Heart right ventricle (tissue), 16 donors: ENCODE measurements around the gene PCYOX1L. TPM values are rescaled to one million over a fixed set of nuclear protein-coding genes. Genes with fewer than 3 reads are reported as not detected.

Experiments
- ATAC-seq, 8 donors: fragments of 200-7000 bp; cut with Tn5 transposase; one replicate each; pipeline ENCODE4 v1.9.1; 2020; ENCODE audit warnings: mild to moderate bottlenecking in 8 of 8, moderate library complexity in 8 of 8, moderate number of reproducible peaks in 1 of 8
- DNase-seq, 2 donors: peaks; one replicate each; pipeline ENCODE4 v3.0.0-alpha.2; 2020
- H3K27ac ChIP-seq, 10 donors: fragments of 200-600 bp; sonication (generic) in 2 of 10; one replicate each; pipeline versions ENCODE4 v1.5.0 to v1.8.0; 2020 to 2022; ENCODE audit warnings: mild to moderate bottlenecking in 3 of 10
- H3K27me3 ChIP-seq, 7 donors: fragments of 200-600 bp; one replicate each; pipeline ENCODE4 v1.8.0; 2021 to 2022; ENCODE audit warnings: mild to moderate bottlenecking in 2 of 7
- H3K36me3 ChIP-seq, 9 donors: fragments of 200-600 bp; sonication (generic) in 1 of 9; one replicate each; pipeline versions ENCODE4 v1.5.0 to v1.8.0; 2020 to 2022; ENCODE audit warnings: mild to moderate bottlenecking in 2 of 9
- H3K4me1 ChIP-seq, 9 donors: fragments of 200-600 bp; sonication (generic) in 1 of 9; one replicate each; pipeline versions ENCODE4 v1.5.0 to v1.8.0; 2020 to 2022; ENCODE audit warnings: mild to moderate bottlenecking in 4 of 9
- H3K4me3 ChIP-seq, 10 donors: fragments of 200-600 bp; sonication (generic) in 2 of 10; one replicate each; pipeline versions ENCODE4 v1.5.0 to v1.8.0; 2020 to 2022; ENCODE audit warnings: mild to moderate bottlenecking in 7 of 10, moderate library complexity in 2 of 10
- H3K9me3 ChIP-seq, 11 donors: fragments of 200-600 bp in 10 of 11; sonication (generic) in 2 of 11; one replicate each; pipeline versions ENCODE4 v1.5.0 to v1.8.0; 2013 to 2022; ENCODE audit warnings: mild to moderate bottlenecking in 2 of 11, control low read depth in 1 of 11, moderate library complexity in 1 of 11
- WGBS, 2 donors: extraction: QIAGEN DNeasy Blood & Tissue Kit; methylation state at CpG; one replicate each; pipeline ENCODE4 v1.1.7; 2013; ENCODE audit warnings: inconsistent platforms in 1 of 2; 5-methylcytosine and 5-hydroxymethylcytosine counted together
- intact Hi-C, 10 donors: fragments of 100-400 bp; cut with DNase I; formaldehyde crosslinking; loops; one replicate each; pipeline versions ENCODE4 v1.11.1 to v1.14.2; 2022
- polyA plus RNA-seq, 2 donors: library from polyadenylated mRNA; stranded (reverse); fragments of 200-250 nt; gene quantifications; one replicate each; pipeline ENCODE4 v1.2.3, GENCODE V29; 2013
- total RNA-seq, 10 donors: library from RNA; stranded (reverse); fragmentation: NEBNext Ultra II Directional in 3 of 10; extraction: Animal tissue kit (Norgen Biotek cat#: 25700) in 3 of 10; gene quantifications; one replicate each; pipeline versions ENCODE4 v1.2.1 to v1.2.4, GENCODE V29; 2021 to 2023
- TF ChIP-seq, protein P1 (sequence below), 9 donors: fragments of 200-600 bp; sonication (generic) in 2 of 9; IDR thresholded peaks; one replicate each; pipeline versions ENCODE4 v1.5.0 to v1.8.0; 2021 to 2022; ENCODE audit warnings: antibody characterized with exemption in 9 of 9, mild to moderate bottlenecking in 5 of 9, moderate library complexity in 1 of 9
- donor health status: Arrhythmogenic right ventricular cardiomyopathy.
- donor health status: ischemic (EF 13 %, LVEDD 7.1; RV severe dilation, severe dysfunction).
- donor health status: healthy with polysubstance abuse.
- donor health status: DM: no; HTN: yes; CAD: no.
- donor health status: DM: no; HTN: no; CAD: no.
- donor health status: ischemic (EF 25% LVEDD 6.9; RV normal size, moderate dysfunction).
- donor health status: ischemic (EF 25% LVEDD 5.7; RV mildly dilated, moderate dysfunction).
- donor health status: healthy.
- donor health status: DM: yes; HTN: yes; CAD: no.
- donor health status: Ischemic cardiomyopathy.
- donor health status: ischemic (EF 35%, LVEDD 5.7; RV mildly dilated, moderate dysfunction).
- donor health status: nonischemic (EF 11% LVEDD 7.7; RV severe dilation, severe dysfunction).
- donor health status: DM: yes; HTN: yes; CAD: no.
- donor health status: PGD.
- donor health status: ischemic (EF 29% LVEDD 5.4; RV normal size, mild dysfunction).
- donor health status: nonischemic (EF 23%, LVEDD 6.1; RV moderate dilation, normal function).

The PCYOX1L gene
- total and polyA plus RNA-seq, 12 donors = 2.6 to 6.2 (median 4.4) TPM

DNA sequence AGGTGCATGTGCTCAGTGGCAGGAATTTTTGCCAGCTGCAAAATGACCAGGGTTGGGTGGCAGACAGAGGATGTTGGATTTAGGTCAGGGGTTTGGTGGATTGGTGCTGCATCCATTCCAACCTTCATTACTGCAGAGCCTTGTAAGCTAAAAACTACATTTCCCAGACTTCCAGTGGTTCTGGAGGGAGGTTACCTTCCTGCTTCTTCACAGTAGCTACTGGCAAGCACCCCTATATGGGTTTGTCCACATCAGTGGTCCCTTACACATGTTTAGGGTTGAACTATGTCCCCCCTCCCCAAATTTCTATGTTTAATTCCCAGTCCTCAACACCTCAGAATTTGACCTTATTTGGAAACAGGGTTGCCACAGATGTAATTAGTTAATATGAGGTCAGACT lies 41.9 kb downstream of the PCYOX1L start:
- Histone ChIP-seq H3K4me3 (no peak overlapping the region), H3K27me3 (no peaks in the 10 kb centered on the region), H3K36me3 (no peaks in the 10 kb centered on the region), H3K9me3 (no peaks in the 10 kb centered on the region), H3K27ac (peak overlapping the region in 4 of 10 donors; percentile 5 to 52 (median 22)), H3K4me1 (peaks cover 0 to 24% (median 3%) of the 10 kb centered on the region in 9 donors)
- intact Hi-C loops = no loop called here
- ATAC-seq (peak in 4 of 8 donors; percentile 25 to 42 (median 37)), DNase-seq (no peak)
- TF ChIP-seq, protein P1, sequence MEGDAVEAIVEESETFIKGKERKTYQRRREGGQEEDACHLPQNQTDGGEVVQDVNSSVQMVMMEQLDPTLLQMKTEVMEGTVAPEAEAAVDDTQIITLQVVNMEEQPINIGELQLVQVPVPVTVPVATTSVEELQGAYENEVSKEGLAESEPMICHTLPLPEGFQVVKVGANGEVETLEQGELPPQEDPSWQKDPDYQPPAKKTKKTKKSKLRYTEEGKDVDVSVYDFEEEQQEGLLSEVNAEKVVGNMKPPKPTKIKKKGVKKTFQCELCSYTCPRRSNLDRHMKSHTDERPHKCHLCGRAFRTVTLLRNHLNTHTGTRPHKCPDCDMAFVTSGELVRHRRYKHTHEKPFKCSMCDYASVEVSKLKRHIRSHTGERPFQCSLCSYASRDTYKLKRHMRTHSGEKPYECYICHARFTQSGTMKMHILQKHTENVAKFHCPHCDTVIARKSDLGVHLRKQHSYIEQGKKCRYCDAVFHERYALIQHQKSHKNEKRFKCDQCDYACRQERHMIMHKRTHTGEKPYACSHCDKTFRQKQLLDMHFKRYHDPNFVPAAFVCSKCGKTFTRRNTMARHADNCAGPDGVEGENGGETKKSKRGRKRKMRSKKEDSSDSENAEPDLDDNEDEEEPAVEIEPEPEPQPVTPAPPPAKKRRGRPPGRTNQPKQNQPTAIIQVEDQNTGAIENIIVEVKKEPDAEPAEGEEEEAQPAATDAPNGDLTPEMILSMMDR (IDR thresholded peaks at IDR 0.05) = no peak

DNA sequence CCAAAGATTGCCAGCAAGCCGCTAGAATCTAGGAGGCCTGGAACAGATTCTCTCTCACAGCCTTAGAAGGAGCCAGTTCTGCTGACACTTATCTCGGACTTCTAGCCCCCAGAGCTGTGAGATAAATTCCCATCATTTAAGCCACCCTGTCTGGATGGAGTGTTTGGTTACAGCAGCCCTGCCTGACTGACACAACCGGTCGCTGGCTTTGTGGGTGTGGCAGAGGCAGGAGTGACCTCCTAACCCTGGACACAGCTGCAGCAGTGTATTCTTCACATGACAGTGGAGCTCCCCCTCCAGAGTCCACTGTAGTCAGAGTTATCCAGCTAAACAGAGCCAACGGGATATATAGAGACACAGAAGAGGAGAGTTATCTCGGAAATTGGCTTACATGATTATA lies 42.5 kb downstream of the PCYOX1L start:
- Histone ChIP-seq H3K27ac (peak overlapping the region in 5 of 10 donors; percentile 5 to 52 (median 17)), H3K4me3 (no peak overlapping the region), H3K9me3 (no peaks in the 10 kb centered on the region), H3K36me3 (no peaks in the 10 kb centered on the region), H3K27me3 (no peaks in the 10 kb centered on the region), H3K4me1 (peaks cover 0 to 29% (median 8%) of the 10 kb centered on the region in 9 donors)
- ATAC-seq (peak in 7 of 8 donors; percentile 18 to 79 (median 65)), DNase-seq (no peak)
- intact Hi-C loops = no loop called here
- 59 to 73% methylated on average over 6 of the region's 6 CpGs for WGBS, 2 donors
- TF ChIP-seq, protein P1 (IDR thresholded peaks at IDR 0.05) = no peak

DNA sequence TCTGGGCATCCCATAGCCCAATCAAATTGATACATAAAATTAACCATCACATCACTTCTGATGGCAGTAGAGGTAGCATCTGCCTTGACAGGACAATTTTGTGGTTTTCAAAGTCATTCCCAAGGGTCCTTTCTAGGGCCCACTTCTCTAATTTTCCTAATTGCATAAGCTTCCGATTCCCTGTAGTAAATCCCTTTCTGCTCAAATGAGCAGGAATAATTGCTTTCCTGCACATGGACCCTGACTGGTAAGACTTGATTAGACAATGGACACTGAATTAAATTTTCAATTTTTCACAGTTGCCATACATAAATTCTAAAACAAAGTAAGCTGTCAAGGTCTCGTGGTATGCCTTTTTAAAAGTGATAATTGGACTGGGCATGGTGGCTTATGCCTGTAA lies 43.2 kb downstream of the PCYOX1L start:
- Histone ChIP-seq H3K9me3 (no peaks in the 10 kb centered on the region), H3K36me3 (no peaks in the 10 kb centered on the region), H3K27me3 (no peaks in the 10 kb centered on the region), H3K27ac (peak overlapping the region in 2 of 10 donors; percentile 5 to 7), H3K4me3 (no peak overlapping the region), H3K4me1 (peaks cover 0 to 37% (median 12%) of the 10 kb centered on the region in 9 donors)
- WGBS, 2 donors = 96 to 97% methylated on average over 2 of the region's 2 CpGs
- ATAC-seq (no peak), DNase-seq (no peak)
- TF ChIP-seq, protein P1 (IDR thresholded peaks at IDR 0.05) = no peak
- intact Hi-C loops = no loop called here

DNA sequence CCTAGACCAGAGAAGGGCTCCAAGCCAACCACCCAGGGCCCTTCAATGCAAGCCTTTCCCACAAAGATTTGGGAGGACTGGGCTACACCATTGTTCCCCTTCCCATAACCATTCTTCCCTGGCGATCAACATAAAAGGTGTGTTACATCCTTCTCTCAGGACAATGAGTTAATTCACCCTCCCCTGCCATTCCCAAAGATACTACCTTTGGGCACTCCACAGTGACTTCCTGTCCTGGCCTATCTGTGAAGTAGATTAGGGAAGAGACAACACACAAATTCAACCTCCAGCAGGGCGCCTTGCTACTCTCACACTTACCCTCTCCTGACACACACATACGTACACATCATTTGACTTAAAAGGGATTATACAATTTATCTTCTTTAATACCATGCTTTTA lies 44.4 kb downstream of the PCYOX1L start:
- DNase-seq (no peak), ATAC-seq (no peak)
- Histone ChIP-seq H3K27me3 (no peaks in the 10 kb centered on the region), H3K4me1 (peaks cover 0 to 38% (median 12%) of the 10 kb centered on the region in 9 donors), H3K27ac (no peak overlapping the region), H3K9me3 (no peaks in the 10 kb centered on the region), H3K4me3 (no peak overlapping the region), H3K36me3 (no peaks in the 10 kb centered on the region)
- intact Hi-C loops = no loop called here
- TF ChIP-seq, protein P1 (IDR thresholded peaks at IDR 0.05) = no peak
- WGBS, 2 donors = 93 to 96% methylated on average over 3 of the region's 3 CpGs
